Myocyte (in vitro differentiated cells): ENCODE measurements around the gene PHAF1. TPM values are rescaled to one million over a fixed set of nuclear protein-coding genes. Genes with fewer than 3 reads are reported as not detected.
A peak's percentile ranks its signal among the peaks of the same experiment; 100 is the strongest.

Experiments
- DNase-seq: peaks from one replicate; pipeline ENCODE4 v3.0.0-alpha.2; 2012; ENCODE audit warnings: low read depth
- polyA plus RNA-seq: library from polyadenylated mRNA; unstranded; fragments of >200 nt; gene quantifications from one replicate; pipeline ENCODE4 v1.2.1, GENCODE V29; 2012; ENCODE audit warnings: missing spikeins
- total RNA-seq: library from RNA; depleted of rRNA; stranded (reverse); fragments of >200 nt; gene quantifications from 2 replicates; pipeline ENCODE4 v1.2.3, GENCODE V29; 2014

PHAF1 gene
- 22.4 and 30.7 TPM in 2 replicates for total RNA-seq
- 16.8 TPM for polyA plus RNA-seq

DNA sequence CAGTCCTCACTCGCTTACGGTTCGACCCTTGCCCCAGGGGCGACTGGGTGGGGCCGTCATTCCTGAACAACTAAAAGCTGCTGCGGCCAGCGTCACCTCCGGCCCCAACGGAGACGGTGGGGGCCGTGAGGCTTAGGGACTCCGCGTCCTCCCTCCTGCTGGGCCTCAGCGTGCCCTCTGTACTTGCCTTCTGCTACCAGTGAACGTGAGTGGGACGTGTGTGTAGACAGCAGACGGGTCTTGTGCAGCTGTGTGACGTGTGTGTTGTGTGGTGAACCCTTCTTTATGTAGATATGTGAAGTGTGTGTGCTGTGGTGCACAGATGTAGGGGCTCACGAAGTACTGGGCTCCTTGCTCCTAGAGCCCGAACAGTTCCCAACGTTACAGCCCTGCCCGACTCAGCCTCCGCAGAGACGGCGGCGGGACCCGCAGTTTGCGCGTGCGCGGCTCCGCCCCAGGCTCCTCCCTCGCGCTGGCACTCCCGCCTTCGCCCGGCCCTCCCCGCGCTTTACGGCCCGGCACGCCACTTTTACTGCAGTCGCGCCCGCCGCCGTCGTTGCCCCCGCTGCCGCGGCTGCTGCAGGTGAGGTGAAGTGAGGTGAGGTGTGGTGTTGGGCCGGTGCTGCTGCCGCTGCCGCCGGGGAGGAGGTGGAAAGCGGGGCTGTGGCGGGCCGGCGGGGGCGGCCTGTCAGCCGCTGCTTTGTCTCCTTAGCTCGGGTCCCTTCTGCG lies at the start of gene PHAF1:
Gene PHAF1, plus strand, starts transcription at position 535 of the 729 bp plus-strand sequence. CDS start 235 bp downstream, outside the sequence.
- DNase-seq = peak; percentile 90

DNA sequence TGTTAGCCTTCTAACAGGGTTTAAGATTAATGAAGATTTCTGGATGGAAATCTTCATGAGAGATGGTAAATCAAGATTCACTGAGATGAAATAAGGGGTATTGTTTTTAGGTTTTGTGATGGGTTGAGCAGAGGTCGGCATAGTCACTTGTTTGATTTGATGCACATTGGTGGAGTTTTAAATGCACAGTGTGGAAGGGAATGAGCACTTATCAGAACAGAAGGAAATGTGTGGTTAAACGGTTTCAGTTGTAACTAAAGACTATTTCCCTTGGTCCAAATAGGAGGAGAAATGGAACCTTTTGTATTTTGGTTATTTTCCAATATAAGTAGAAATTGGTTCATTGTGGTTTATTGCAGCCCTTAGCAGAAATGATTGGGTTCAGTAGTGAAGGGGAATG lies 46.7 kb upstream of the PHAF1 start:
- no peak for DNase-seq

DNA sequence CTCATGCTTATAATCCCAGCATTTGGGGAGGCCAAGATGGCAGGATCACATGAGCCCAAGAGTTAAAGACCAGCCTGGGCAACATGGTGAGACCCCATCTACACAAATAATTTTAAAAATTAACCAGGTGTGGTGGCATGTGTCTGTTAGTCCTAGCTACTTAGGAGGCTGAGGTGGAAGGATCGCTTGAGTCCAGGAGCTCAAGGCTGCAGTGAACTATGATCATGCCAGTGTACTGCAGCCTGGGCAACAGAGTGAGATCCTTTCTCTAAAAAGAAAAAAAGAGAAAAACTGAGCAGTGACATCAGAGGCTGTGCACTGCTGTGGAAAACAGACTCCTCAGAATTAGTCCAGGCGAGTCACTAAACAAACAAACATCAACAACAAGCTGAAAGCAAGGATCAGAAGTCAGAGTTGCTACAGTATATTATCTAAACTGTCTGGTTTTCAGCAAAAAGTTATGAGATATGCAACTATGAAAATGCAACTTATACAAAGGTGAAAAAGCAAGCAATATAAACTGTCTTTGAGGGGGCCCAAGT lies 41.5 kb upstream of the PHAF1 start:
- no peak for DNase-seq

DNA sequence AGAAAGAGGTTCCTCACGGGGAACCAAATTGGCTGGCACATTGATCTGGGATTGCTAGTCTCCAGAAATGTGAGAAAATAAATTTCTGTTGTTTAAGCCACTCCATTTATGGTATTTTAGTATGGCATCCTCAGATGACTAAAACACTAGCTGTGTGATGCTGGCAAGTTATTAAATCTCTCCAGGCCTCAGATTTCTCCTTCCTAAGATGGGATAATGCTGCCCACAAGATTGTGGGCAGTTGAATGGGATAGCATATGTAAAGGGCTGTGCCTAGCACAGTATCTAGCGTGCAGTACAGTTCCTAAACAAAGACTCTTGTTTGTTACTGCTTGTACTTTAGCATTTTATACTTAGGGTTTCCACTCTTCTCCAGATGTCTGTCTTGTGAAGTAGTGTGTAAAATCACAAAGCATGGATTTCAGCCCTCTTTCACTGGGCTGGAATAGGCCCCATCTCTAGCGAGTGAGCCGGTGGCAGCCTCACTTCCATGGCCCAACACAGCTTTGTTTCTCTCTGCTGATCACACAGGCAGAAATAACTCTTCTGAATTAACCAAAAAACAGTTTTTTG lies 38.2 kb upstream of the PHAF1 start:
- DNase-seq = peak; percentile 10

DNA sequence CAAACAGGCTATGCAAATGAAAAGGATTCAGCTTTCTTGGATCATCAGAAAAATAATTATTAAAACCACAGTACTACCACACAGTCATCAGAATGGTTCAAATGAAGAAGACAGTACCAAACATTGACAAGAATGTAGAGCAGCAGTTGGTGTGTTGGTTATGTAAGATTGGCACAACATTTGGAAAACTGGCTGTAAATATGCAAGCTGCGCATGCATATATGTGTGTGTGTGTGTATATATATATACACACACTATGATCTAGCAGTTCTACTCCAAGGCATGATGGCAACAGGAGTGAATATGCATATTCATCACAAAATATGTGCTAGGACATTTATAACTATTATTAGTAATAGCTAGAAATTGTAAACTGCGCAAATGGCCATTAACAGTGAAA lies 34.4 kb upstream of the PHAF1 start:
- no peak for DNase-seq

GRCh38 chr16:67077871-67078270 lies 31.9 kb upstream of the PHAF1 start:
- peak; percentile 64 for DNase-seq

DNA sequence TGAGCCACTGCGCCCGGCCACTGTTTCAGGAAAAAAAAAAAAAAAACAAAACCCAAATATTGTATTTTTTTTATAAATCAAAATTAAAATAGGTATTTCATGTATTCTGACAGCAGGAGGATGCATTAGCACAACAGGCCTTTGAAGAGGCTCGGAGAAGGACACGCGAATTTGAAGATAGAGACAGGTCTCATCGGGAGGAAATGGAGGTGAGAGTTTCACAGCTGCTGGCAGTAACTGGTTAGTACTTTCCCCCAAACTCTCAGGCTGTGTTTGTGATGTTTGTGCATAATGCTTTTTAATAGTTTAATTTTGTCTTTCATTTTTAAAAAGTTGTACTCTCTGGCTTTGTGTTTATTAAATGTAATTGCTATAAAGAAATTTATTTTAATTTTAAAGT lies 27.6 kb upstream of the PHAF1 start:
- no peak for DNase-seq

- no peak for DNase-seq
Measured at GRCh38 chr16:67082891-67083290, 26.9 kb upstream of the PHAF1 start.

DNA sequence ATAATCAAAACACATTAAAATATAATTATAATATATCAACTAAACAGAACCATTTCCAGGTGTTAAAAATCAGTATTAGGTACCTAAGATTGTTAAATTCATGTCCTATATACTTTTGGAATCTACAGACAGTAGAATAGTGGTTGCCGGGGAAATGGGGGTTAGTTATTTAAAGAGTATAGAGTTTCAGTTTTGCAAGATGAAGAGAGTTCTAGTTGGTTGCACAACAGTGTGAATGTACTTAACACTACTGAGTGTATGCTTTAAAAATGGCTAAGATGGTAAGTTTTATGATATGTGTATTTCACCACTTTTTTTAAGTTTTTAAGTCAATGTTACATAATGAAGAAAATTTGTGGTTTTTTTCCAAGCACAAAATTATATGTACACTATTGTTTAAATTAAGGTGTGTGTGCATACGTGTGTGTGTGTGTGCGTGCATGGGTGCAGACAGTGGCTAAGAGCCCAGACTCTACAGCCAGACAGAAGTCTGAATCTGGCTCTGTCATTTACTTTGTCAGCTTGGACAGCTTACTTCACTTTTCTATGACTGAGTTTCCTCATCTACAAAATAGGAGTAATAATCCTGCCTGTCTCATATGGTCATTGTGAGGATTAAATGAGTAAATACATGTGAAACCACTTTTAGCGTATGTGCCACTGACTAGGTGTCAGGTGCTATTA lies 25.3 kb upstream of the PHAF1 start:
- no peak for DNase-seq

GRCh38 chr16:67086822-67087221 lies 22.9 kb upstream of the PHAF1 start:
- peak; percentile 22 for DNase-seq

- no peak for DNase-seq
Measured at GRCh38 chr16:67087291-67087690, 22.4 kb upstream of the PHAF1 start.

- DNase-seq = no peak
Measured at GRCh38 chr16:67087803-67088202, 21.9 kb upstream of the PHAF1 start.

- DNase-seq = no peak
Measured at GRCh38 chr16:67088551-67088950, 21.2 kb upstream of the PHAF1 start.

- no peak for DNase-seq
Measured at GRCh38 chr16:67089101-67089500, 20.6 kb upstream of the PHAF1 start.

- no peak for DNase-seq
Measured at GRCh38 chr16:67091906-67092566, 17.7 kb upstream of the PHAF1 start.

DNA sequence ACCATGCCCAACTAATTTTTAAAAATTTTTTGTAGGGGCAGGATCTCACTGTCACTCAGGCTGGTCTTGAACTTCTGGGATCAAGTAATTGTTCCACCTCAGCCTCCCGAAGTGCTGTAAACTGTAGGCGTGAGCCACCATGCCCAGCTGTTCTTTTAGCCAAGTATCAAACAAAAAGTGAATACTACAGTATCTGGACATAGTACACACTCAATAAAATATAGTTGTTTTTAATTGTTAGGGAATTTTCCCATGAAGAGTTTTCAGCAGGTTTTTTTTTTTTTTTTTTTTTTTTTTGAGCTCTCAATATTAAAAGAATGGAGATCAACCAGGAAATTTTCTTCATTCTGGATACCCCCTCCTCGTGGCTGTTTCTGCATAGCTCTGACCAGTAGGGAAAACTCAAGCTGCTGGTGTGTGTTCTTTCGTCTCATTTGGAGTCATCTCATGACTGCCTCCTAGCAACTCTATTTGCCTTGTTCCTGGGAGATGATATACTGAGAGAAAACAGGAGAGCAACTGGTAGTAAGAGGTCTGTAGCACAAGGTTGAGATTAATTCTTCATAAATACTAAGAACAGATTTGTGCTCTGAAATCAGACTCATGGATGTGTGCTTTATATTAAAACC lies 16.5 kb upstream of the PHAF1 start:
- DNase-seq = no peak

- DNase-seq = no peak
Measured at GRCh38 chr16:67098599-67098998, 11.1 kb upstream of the PHAF1 start.

- DNase-seq = peak; percentile 34
Measured at GRCh38 chr16:67100569-67101310, 9.0 kb upstream of the PHAF1 start.

- no peak for DNase-seq
Measured at GRCh38 chr16:67101311-67102082, 8.2 kb upstream of the PHAF1 start.

DNA sequence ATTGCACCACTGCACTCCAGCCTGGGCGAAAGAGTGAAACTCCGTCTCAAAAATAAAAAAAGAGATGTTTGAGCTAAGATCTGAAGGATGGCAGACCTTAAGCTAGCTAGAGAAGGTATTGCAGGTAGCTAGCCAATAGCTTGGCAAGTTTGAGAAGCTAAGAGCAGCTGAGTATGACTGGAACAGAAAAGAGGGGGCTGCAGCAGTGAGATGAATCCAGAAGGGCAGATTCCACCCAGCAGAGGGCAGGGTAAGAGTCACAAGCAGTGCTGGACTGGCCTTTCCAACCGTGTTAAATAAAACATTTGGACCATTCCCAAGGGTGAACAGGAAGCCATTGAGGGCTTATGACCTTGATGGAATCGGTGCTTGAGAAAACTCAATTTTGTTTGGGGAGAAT lies 5.7 kb upstream of the PHAF1 start:
- DNase-seq = peak; percentile 55
